HG02571 (cell line): Measurements from ENCODE around the gene PPP1R18.
"Not testable (repeated sequence)": the region's sequence is repeated elsewhere in the genome, so short reads cannot be mapped to it uniquely, and the experiment has no call there.

ENCODE experiments used
- ATAC-seq: cut with Tn5 transposase; IDR thresholded peaks from one replicate; pipeline ENCODE4 v1.9.1; 2021; ENCODE audit warnings: mild to moderate bottlenecking, moderate library complexity; ENCODE audit not compliant: unreplicated experiment

Gene PPP1R18, protein sequence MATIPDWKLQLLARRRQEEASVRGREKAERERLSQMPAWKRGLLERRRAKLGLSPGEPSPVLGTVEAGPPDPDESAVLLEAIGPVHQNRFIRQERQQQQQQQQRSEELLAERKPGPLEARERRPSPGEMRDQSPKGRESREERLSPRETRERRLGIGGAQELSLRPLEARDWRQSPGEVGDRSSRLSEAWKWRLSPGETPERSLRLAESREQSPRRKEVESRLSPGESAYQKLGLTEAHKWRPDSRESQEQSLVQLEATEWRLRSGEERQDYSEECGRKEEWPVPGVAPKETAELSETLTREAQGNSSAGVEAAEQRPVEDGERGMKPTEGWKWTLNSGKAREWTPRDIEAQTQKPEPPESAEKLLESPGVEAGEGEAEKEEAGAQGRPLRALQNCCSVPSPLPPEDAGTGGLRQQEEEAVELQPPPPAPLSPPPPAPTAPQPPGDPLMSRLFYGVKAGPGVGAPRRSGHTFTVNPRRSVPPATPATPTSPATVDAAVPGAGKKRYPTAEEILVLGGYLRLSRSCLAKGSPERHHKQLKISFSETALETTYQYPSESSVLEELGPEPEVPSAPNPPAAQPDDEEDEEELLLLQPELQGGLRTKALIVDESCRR

GRCh38 chr6:30686009-30686907 is at the start of gene PPP1R18:
TSS of gene PPP1R18 (minus strand) at chr6:30686645. CDS start at chr6:30686018, 627 bp downstream.
- no peak for ATAC-seq

- ATAC-seq, result no peak
These were observed 49.3 kb upstream of the PPP1R18 start for GRCh38 chr6:30735668-30736314.

- no peak for ATAC-seq
These were observed 45.9 kb upstream of the PPP1R18 start for GRCh38 chr6:30732237-30732943.

- ATAC-seq, result no peak
These were observed 44.4 kb upstream of the PPP1R18 start for GRCh38 chr6:30730601-30731435.

- ATAC-seq, result no peak
These were observed 41.6 kb upstream of the PPP1R18 start for GRCh38 chr6:30727920-30728553.

GRCh38 chr6:30726506-30727413 is 40.3 kb upstream of the PPP1R18 start:
- ATAC-seq, result no peak

- ATAC-seq, result no peak
These were observed 39.5 kb upstream of the PPP1R18 start for GRCh38 chr6:30725713-30726505.

GRCh38 chr6:30724906-30725667 is 38.6 kb upstream of the PPP1R18 start:
- no peak for ATAC-seq

DNA sequence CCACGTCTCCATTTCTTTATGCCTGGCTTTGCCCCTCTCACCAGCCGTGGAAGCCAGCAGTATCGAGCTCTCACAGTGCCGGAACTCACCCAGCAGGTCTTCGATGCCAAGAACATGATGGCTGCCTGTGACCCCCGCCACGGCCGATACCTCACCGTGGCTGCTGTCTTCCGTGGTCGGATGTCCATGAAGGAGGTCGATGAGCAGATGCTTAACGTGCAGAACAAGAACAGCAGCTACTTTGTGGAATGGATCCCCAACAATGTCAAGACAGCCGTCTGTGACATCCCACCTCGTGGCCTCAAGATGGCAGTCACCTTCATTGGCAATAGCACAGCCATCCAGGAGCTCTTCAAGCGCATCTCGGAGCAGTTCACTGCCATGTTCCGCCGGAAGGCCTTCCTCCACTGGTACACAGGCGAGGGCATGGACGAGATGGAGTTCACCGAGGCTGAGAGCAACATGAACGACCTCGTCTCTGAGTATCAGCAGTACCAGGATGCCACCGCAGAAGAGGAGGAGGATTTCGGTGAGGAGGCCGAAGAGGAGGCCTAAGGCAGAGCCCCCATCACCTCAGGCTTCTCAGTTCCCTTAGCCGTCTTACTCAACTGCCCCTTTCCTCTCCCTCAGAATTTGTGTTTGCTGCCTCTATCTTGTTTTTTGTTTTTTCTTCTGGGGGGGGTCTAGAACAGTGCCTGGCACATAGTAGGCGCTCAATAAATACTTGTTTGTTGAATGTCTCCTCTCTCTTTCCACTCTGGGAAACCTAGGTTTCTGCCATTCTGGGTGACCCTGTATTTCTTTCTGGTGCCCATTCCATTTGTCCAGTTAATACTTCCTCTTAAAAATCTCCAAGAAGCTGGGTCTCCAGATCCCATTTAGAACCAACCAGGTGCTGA is 37.6 kb upstream of the PPP1R18 start:
- ATAC-seq, result not testable (repeated sequence)

GRCh38 chr6:30723159-30723842 is 36.9 kb upstream of the PPP1R18 start:
- ATAC-seq, result not testable (repeated sequence)

DNA sequence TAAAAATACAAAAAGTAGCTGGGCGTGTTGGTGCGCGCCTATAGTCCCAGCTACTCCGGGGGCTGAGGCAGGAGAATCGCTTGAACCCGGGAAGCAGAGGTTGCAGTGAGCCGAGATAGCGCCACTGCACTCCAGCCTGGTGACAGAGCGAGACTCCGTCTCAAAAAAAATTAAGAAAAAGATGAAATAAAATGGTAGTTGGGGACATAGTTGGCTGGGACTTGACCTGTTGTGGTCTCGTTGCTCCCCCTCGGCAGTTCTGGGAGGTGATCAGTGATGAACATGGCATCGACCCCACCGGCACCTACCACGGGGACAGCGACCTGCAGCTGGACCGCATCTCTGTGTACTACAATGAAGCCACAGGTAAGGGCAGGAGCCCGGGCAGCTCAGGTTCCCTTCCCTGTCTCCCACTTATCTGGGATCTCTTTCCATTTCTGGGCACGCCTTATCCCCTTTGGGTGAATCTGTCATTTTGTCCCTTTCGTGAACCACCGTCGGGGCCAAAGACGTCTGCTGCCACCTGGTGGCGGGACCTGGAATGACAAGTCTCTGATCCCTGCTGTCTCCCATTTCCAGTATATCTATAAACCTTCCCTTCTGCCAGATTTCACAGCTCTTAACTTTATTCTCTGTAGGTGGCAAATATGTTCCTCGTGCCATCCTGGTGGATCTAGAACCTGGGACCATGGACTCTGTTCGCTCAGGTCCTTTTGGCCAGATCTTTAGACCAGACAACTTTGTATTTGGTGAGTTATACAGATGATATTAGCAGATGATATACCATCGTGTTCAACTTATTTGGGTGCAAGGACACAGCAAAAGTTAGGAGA is 36.1 kb upstream of the PPP1R18 start:
- ATAC-seq, result no peak

DNA sequence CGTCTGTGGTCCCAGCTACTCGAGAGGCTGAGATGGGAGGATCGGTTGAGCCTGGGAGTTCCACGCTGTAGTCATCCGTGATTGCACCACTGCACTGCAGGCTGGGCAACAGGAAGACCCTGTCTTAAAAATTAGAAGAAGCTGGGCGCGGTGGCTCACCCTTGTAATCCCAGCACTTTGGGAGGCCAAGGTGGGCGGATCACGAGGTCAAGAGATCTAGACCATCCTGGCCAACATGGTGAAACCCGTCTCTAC is 35.5 kb upstream of the PPP1R18 start:
- ATAC-seq, result not testable (repeated sequence)

- peak; percentile 31 for ATAC-seq
These were observed 35.0 kb upstream of the PPP1R18 start for GRCh38 chr6:30721198-30722024.
